Sigmoid colon (tissue), 7 donors: Measurements from ENCODE around the gene PIK3R1. TPM values are rescaled to one million over a fixed set of nuclear protein-coding genes. Genes with fewer than 3 reads are reported as not detected.

Experiments
- DNase-seq: peaks from one replicate; pipeline ENCODE4 v3.0.0-alpha.2; 2019
- H3K27ac ChIP-seq, 4 donors: fragments of 200-600 bp; sonication (generic); one replicate each; pipeline ENCODE4 v1.5.1; 2016 to 2019; ENCODE audit warnings: mild to moderate bottlenecking in 1 of 4
- H3K27me3 ChIP-seq, 3 donors: fragments of 200-600 bp; sonication (generic); one replicate each; pipeline ENCODE4 v1.5.1; 2019; ENCODE audit warnings: mild to moderate bottlenecking in 1 of 3
- H3K36me3 ChIP-seq, 4 donors: fragments of 200-600 bp; sonication (generic); one replicate each; pipeline ENCODE4 v1.5.1; 2016 to 2019
- H3K4me1 ChIP-seq, 4 donors: fragments of 200-600 bp; sonication (generic); one replicate each; pipeline ENCODE4 v1.5.1; 2017 to 2019
- H3K4me3 ChIP-seq, 4 donors: fragments of 200-600 bp; sonication (generic); one replicate each; pipeline ENCODE4 v1.5.1; 2017 to 2019; ENCODE audit warnings: mild to moderate bottlenecking in 2 of 4, moderate library complexity in 1 of 4
- H3K9me3 ChIP-seq, 4 donors: fragments of 200-600 bp in 3 of 4; sonication (generic) in 3 of 4; one replicate each; pipeline versions ENCODE4 v1.5.1 to v1.6.1; 2013 to 2019
- EP300 ChIP-seq, 4 donors: sonication (generic); formaldehyde crosslinking; IDR thresholded peaks; one replicate each; pipeline ENCODE4 v1.6.1; 2017; ENCODE audit warnings: antibody characterized with exemption in 4 of 4
- POLR2A ChIP-seq, 2 donors: fragments of 450-650 bp; IDR thresholded peaks; one replicate each; pipeline ENCODE4 v1.6.1; 2016; ENCODE audit warnings: antibody characterized with exemption in 2 of 2, mild to moderate bottlenecking in 2 of 2, moderate library complexity in 2 of 2
- POLR2AphosphoS5 ChIP-seq, 4 donors: sonication (generic); formaldehyde crosslinking; IDR thresholded peaks; one replicate each; pipeline ENCODE4 v1.6.1; 2017; ENCODE audit warnings: antibody characterized with exemption in 4 of 4
- WGBS, 2 donors: extraction: QIAGEN DNeasy Blood & Tissue Kit; methylation state at CpG; one replicate each; pipeline ENCODE4 v1.1.7; 2013; 5-methylcytosine and 5-hydroxymethylcytosine counted together
- intact Hi-C: fragments of 100-400 bp; cut with DNase I; formaldehyde crosslinking; loops from one replicate; pipeline ENCODE4 v1.15.1; 2023
- polyA plus RNA-seq, 3 donors: library from polyadenylated mRNA; stranded (reverse); fragments of 200-250 nt; gene quantifications; one replicate each; pipeline ENCODE4 v1.2.3, GENCODE V29; 2013
- total RNA-seq, 4 donors: library from RNA; depleted of rRNA; stranded (reverse); fragments of >200 nt; gene quantifications; one replicate each; pipeline ENCODE4 v1.1.0, GENCODE V29; 2016
- TF ChIP-seq, protein P1 (sequence below), 4 experiments: fragments of 450-650 bp in 3 of 4; fragments of 200-600 bp in 1 of 4; IDR thresholded peaks; one replicate each; pipeline ENCODE4 v1.5.1; 2016 to 2019; ENCODE audit warnings: antibody characterized with exemption in 4 of 4, mild to moderate bottlenecking in 3 of 4, moderate library complexity in 2 of 4
- donor health status: healthy with polysubstance abuse.
- donor health status: Bipolar disorder and iron deficiency.
- donor health status: healthy.

PIK3R1 gene
- total RNA-seq = 100 to 1,000 TPM; 177 to 227 (median 190) TPM
- polyA plus RNA-seq = 10 to 100 TPM in 2 of 3 donors, 1 to 10 TPM in 1; 9.2 to 28.5 (median 13.2) TPM

DNA sequence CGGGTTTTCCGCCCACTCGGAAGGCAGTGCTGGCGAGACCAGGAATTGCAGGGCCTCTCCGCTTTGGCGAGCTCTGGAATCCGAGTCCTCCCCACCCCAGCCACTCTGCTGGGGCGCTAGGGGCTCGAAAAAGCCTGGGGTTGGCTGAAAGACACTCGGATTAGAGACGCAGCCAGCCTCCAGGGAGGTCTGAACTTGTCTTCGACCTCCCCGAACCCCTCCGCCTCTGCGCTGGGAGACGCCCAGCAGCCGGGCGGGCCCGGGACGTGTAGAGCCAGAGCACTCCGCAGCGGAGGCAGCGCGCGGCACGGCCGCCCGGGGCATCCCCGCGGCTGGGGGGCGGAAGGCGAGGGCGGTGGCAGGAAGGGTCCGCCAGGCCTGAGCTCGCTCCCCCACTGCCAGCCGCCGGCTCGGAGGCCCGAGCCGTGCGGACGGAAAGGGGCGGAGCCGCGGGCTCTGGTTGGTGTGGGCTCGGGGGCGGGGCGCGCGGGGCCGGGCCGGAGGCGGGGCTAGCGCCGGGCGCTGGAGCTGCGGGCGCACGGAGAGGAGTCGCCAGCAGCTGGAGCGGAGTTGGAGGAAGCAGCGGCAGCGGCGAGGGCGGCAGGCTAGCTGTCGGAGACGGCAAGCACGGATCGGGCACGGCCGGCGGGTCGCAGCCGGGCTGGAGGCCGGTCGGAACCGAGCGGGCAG is at the start of gene PIK3R1:
PIK3R1 (plus strand) TSS at position 549 of the 690 bp plus-strand sequence. CDS start 10,920 bp downstream, outside the sequence.
- peak within 1 kb of the TSS; percentile 94 to 99 (median 96) for H3K27ac ChIP-seq
- H3K4me1 ChIP-seq = peaks cover 0 to 31% (median 27%) of the 10 kb centered on the region in 4 donors
- 1% methylated on average over 78 of the region's 78 CpGs for WGBS, 2 donors
- TF ChIP-seq POLR2AphosphoS5 (IDR thresholded peaks at IDR 0.05) (peak; percentile 76 to 97 (median 94)), EP300 (IDR thresholded peaks at IDR 0.05) (no peak), POLR2A (IDR thresholded peaks at IDR 0.05) (peak; percentile 56 to 59)
- TF ChIP-seq, protein P1, sequence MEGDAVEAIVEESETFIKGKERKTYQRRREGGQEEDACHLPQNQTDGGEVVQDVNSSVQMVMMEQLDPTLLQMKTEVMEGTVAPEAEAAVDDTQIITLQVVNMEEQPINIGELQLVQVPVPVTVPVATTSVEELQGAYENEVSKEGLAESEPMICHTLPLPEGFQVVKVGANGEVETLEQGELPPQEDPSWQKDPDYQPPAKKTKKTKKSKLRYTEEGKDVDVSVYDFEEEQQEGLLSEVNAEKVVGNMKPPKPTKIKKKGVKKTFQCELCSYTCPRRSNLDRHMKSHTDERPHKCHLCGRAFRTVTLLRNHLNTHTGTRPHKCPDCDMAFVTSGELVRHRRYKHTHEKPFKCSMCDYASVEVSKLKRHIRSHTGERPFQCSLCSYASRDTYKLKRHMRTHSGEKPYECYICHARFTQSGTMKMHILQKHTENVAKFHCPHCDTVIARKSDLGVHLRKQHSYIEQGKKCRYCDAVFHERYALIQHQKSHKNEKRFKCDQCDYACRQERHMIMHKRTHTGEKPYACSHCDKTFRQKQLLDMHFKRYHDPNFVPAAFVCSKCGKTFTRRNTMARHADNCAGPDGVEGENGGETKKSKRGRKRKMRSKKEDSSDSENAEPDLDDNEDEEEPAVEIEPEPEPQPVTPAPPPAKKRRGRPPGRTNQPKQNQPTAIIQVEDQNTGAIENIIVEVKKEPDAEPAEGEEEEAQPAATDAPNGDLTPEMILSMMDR (IDR thresholded peaks at IDR 0.05) = peak in 3 of 4 experiments; percentile 50 to 60 (median 51)
- H3K27me3 ChIP-seq = no peaks in the 10 kb centered on the region
- H3K9me3 ChIP-seq = no peaks in the 10 kb centered on the region
- peaks cover 0 to under 1% (median 0%) of the 10 kb centered on the region in 4 donors for H3K36me3 ChIP-seq
- intact Hi-C loops = loop anchor here (2.0 to 5.0 kb wide), 6 partner anchors 29 to 968 kb away; no protein-coding TSS in a partner anchor
- peak within 1 kb of the TSS; percentile 90 to 98 (median 92) for H3K4me3 ChIP-seq
- peak; percentile 97 for DNase-seq

DNA sequence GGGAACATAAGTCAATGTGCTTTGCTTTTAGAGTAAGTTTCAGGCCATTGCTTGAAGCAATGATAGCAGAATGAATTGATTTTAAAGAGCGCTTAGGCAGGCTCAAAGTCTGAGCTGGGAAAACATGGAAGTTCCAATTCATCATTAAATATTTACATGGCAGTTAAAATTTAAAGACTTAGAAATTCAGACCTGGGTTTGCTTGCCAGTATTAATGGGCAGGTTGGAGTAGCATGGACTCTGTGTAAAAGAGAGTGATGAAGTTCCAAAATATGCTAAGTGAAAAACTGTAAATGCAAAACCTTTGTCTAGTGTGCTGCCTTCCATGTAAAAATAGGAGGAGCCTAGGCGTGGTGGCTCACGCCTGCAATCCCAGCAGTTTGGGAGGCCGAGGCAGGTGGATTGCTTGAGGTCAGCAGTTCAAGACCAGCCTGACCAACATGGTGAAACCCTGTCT is 48.3 kb upstream of the PIK3R1 start:
- intact Hi-C loops = no loop called here
- TF ChIP-seq POLR2AphosphoS5 (IDR thresholded peaks at IDR 0.05) (no peak), POLR2A (IDR thresholded peaks at IDR 0.05) (no peak), EP300 (IDR thresholded peaks at IDR 0.05) (no peak)
- TF ChIP-seq, protein P1 (IDR thresholded peaks at IDR 0.05) = no peak
- WGBS, 2 donors = 75 to 91% methylated on average over 4 of the region's 4 CpGs

DNA sequence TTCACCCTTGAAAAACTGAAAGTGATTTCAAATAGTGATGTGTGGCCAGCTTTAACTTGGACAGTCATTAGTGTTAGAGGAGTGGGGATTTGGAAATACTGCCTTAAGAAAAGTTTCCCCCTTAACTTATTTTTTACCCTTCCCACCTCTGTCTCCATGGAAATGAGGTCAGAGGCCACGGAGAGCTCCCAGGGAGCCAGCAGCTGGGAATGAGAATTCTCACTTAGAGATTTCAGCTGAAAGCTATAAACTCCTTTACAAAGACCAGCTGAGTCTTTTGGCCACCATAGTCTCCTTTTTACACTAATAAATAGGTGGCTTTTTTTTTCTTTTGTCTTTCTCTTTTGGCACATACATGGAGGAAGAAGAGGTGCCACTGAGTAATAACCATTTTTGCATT is 45.7 kb upstream of the PIK3R1 start:
- peak overlapping the region; percentile 77 to 89 (median 87) for H3K27ac ChIP-seq
- no peaks in the 10 kb centered on the region for H3K36me3 ChIP-seq
- 40 to 49% methylated on average over 1 of the region's 1 CpG for WGBS, 2 donors
- DNase-seq = peak; percentile 84
- no peaks in the 10 kb centered on the region for H3K27me3 ChIP-seq
- peaks cover 0 to 37% (median 36%) of the 10 kb centered on the region in 4 donors for H3K4me1 ChIP-seq
- TF ChIP-seq, protein P1 (IDR thresholded peaks at IDR 0.05) = no peak
- peak in 1 of 4 donors; percentile 41 for TF ChIP-seq EP300 (IDR thresholded peaks at IDR 0.05)
- TF ChIP-seq POLR2A (IDR thresholded peaks at IDR 0.05) = no peak
- peak; percentile 43 to 63 (median 56) for TF ChIP-seq POLR2AphosphoS5 (IDR thresholded peaks at IDR 0.05)
- no peak overlapping the region for H3K4me3 ChIP-seq
- H3K9me3 ChIP-seq = no peaks in the 10 kb centered on the region
- intact Hi-C loops = loop anchor here (2.0 to 5.0 kb wide), 7 partner anchors 45 to 923 kb away; partner anchors contain the start of gene PIK3R1

More for the DNA sequence above, 48.3 kb upstream of the PIK3R1 start:
- DNase-seq = no peak
- no peak overlapping the region for H3K4me3 ChIP-seq
- no peaks in the 10 kb centered on the region for H3K27me3 ChIP-seq
- peaks cover 0 to 33% (median 28%) of the 10 kb centered on the region in 4 donors for H3K4me1 ChIP-seq
- no peaks in the 10 kb centered on the region for H3K9me3 ChIP-seq
- no peaks in the 10 kb centered on the region for H3K36me3 ChIP-seq
- no peak overlapping the region for H3K27ac ChIP-seq

DNA sequence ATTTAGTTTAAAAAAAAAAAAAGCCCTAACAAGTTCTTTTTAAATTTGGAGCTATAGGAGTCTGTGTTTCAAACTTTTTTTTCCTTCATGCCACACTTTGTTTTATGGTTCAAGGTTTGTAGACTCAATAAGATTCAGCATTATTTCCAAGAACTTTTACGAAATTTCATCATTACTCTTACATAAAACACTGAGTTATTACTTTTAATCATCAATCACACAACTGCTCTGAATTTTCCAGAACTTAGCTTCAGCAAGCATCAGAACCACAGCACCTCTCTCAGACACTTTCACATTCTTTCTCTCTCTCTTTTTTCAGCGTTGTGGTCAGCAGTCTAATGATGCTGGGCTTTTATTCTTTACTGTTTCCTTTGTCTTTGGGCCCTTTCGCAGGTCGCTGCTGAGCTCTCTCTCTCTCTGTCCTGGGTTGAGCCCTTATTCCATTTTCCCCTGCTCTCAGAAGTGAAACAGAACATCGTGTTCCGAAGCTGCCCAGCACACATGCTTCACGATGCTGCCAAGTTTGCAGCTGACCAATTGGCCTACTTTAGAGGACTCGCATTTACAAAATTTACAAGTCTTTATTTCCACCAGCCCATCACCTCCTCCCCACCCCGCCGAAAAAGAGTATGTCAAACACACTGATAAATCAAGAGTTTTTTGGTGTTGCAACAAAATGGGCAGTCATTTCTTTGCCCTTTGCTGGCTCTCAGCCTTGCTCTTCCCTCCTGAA is 44.6 kb upstream of the PIK3R1 start:
- peak overlapping the region; percentile 77 to 89 (median 87) for H3K27ac ChIP-seq
- DNase-seq = peak; percentile 98
- peak; percentile 98 to 99 (median 98) for TF ChIP-seq EP300 (IDR thresholded peaks at IDR 0.05)
- TF ChIP-seq, protein P1 (IDR thresholded peaks at IDR 0.05) = no peak
- peak; percentile 91 to 96 (median 96) for TF ChIP-seq POLR2AphosphoS5 (IDR thresholded peaks at IDR 0.05)
- TF ChIP-seq POLR2A (IDR thresholded peaks at IDR 0.05) = no peak
- intact Hi-C loops = loop anchor here (1.0 to 5.0 kb wide), 8 partner anchors 44 to 924 kb away; partner anchors contain the start of gene PIK3R1
- 66 to 82% methylated on average over 10 of the region's 10 CpGs for WGBS, 2 donors
- no peaks in the 10 kb centered on the region for H3K27me3 ChIP-seq
- H3K4me3 ChIP-seq = peak overlapping the region in 1 of 4 donors; percentile 14
- H3K9me3 ChIP-seq = no peaks in the 10 kb centered on the region
- no peaks in the 10 kb centered on the region for H3K36me3 ChIP-seq
- H3K4me1 ChIP-seq = peaks cover 0 to 37% (median 36%) of the 10 kb centered on the region in 4 donors
